Measurements from ENCODE around the gene VAMP8.
"Not testable (repeated sequence)": the region's sequence is repeated elsewhere in the genome, so short reads cannot be mapped to it uniquely, and the experiment has no call there.

The VAMP8 gene

GRCh38 chr2:85583667-85584353, 6.4 kb downstream of the VAMP8 start:
- no peak for DNase-seq

GRCh38 chr2:85584354-85584856, 7.0 kb downstream of the VAMP8 start, which contains the start of gene VAMP5:
TSS of gene VAMP5 (plus strand) at chr2:85584431. CDS start at chr2:85584491, 60 bp downstream.
- no peak for DNase-seq

GRCh38 chr2:85584857-85585780, 7.7 kb downstream of the VAMP8 start:
- DNase-seq = no peak

- no peak for DNase-seq
Measured at GRCh38 chr2:85585781-85586105, 8.4 kb downstream of the VAMP8 start.

- DNase-seq = no peak
Measured at GRCh38 chr2:85588236-85588635, 10.8 kb downstream of the VAMP8 start.

- DNase-seq = no peak
Measured at GRCh38 chr2:85588645-85589044, 11.3 kb downstream of the VAMP8 start.

GRCh38 chr2:85589181-85589580, 11.8 kb downstream of the VAMP8 start:
- no peak for DNase-seq

GRCh38 chr2:85589982-85590791, 12.8 kb downstream of the VAMP8 start:
- DNase-seq = no peak

GRCh38 chr2:85590950-85591349, 13.6 kb downstream of the VAMP8 start:
- DNase-seq = no peak

- no peak for DNase-seq
Measured at GRCh38 chr2:85591563-85591962, 14.2 kb downstream of the VAMP8 start.

GRCh38 chr2:85592299-85592698, 14.9 kb downstream of the VAMP8 start:
- not testable (repeated sequence) for DNase-seq

- no peak for DNase-seq
Measured at GRCh38 chr2:85593023-85593422, 15.6 kb downstream of the VAMP8 start.

- DNase-seq = no peak
Measured at GRCh38 chr2:85594715-85595300, 17.4 kb downstream of the VAMP8 start.

- peak; percentile 83 for DNase-seq
Measured at GRCh38 chr2:85595301-85596025, 18.1 kb downstream of the VAMP8 start, which contains the start of gene RNF181. TSS of gene RNF181 (plus strand) at chr2:85595745. CDS start at chr2:85595764, 19 bp downstream.

GRCh38 chr2:85596026-85596333, 18.6 kb downstream of the VAMP8 start:
- DNase-seq = no peak

GRCh38 chr2:85596486-85597143, 19.2 kb downstream of the VAMP8 start:
- no peak for DNase-seq

GRCh38 chr2:85597241-85597640, 19.9 kb downstream of the VAMP8 start:
- no peak for DNase-seq

GRCh38 chr2:85598594-85599340, 21.4 kb downstream of the VAMP8 start:
- no peak for DNase-seq

- no peak for DNase-seq
Measured at GRCh38 chr2:85599468-85600234, 22.3 kb downstream of the VAMP8 start.

GRCh38 chr2:85600235-85600575, 22.8 kb downstream of the VAMP8 start:
- no peak for DNase-seq

Data from activated CD4-positive, alpha-beta T cell treated with anti-CD3 and anti-CD28 coated beads, Interleukin-2, amount 50 U/mL, for 1 hour (primary cell).